HCT116 (cell line): Measurements from ENCODE around the gene CDH11. TPM values are rescaled to one million over a fixed set of nuclear protein-coding genes. Genes with fewer than 3 reads are reported as not detected.

Experiments used
- ATAC-seq: fragments of 200-7000 bp; cut with Tn5 transposase; 2 replicates; pipeline ENCODE4 v1.9.1; 2020; ENCODE audit warnings: mild to moderate bottlenecking, moderate library complexity
- BruUV-seq: library from RNA; stranded (reverse); fragments of 400-500 nt; replicated peaks from 2 replicates; lab custom pipeline; 2021; lab: Mats Ljungman, UMichigan
- CTCF ChIA-PET: fragments of 300-600 bp; sonication (Branson Sonifier 250); formaldehyde crosslinking; loops from one replicate; lab custom pipeline; 2021; ENCODE audit warnings: antibody characterized with exemption; lab: Charles Lee
- POLR2A ChIA-PET: fragments of 300-600, 350-600 bp; sonication (Branson Sonifier 250); formaldehyde crosslinking; loops from one replicate; lab custom pipeline; 2021; ENCODE audit warnings: antibody characterized with exemption; lab: Charles Lee
- RAD21 ChIA-PET, 2 experiments: fragments of 300-600 bp; sonication (Branson Sonifier 250); formaldehyde crosslinking; loops; one replicate each; lab custom pipeline; 2023; ENCODE audit warnings: low total read pairs in 2 of 2; ENCODE audit not compliant: uncharacterized antibody in 2 of 2, unreplicated experiment in 2 of 2, low non-redundant PET in 1 of 2; lab: Charles Lee
- DNase-seq: peaks from one replicate; pipeline ENCODE4 v3.0.0-alpha.2; 2010; ENCODE audit warnings: low read depth, low spot score
- H2AFZ ChIP-seq: fragments of 200-600 bp; shearing (Covaris generic), sonication (generic); 2 replicates; pipeline ENCODE4 v1.6.1; 2017; ENCODE audit warnings: low read depth, mixed run types, mixed read lengths, antibody characterized with exemption, low read length; ENCODE audit not compliant: poor library complexity, severe bottlenecking
- H3K27ac ChIP-seq: 2 replicates; pipeline ENCODE4 v1.5.1; 2012; ENCODE audit warnings: low read depth, low read length
- H3K27me3 ChIP-seq: fragments of 200-600 bp; sonication (generic); 2 replicates; pipeline ENCODE4 v1.6.1; 2016; ENCODE audit warnings: mixed run types, low read length, mixed read lengths; ENCODE audit not compliant: insufficient read depth
- H3K36me3 ChIP-seq, 2 experiments: fragments of 200-500 bp in 1 of 2; fragments of 200-600 bp in 1 of 2; sonication (Bioruptor generic) in 1 of 2; sonication (generic) in 1 of 2; 2 replicates each; pipeline versions ENCODE4 v1.5.1 to v1.6.1; 2014 to 2016; ENCODE audit warnings: low read length in 2 of 2, inconsistent platforms in 1 of 2, mixed read lengths in 1 of 2, mixed run types in 1 of 2; ENCODE audit not compliant: insufficient read depth in 2 of 2, control insufficient read depth in 1 of 2
- H3K4me1 ChIP-seq, 2 experiments: fragments of 200-600 bp in 1 of 2; sonication (generic) in 1 of 2; 2 replicates each; pipeline versions ENCODE4 v1.5.1 to v1.6.1; 2012 to 2017; ENCODE audit warnings: low read length in 2 of 2, inconsistent platforms in 1 of 2, mild to moderate bottlenecking in 1 of 2, mixed read lengths in 1 of 2, mixed run types in 1 of 2, moderate library complexity in 1 of 2; ENCODE audit not compliant: insufficient read depth in 2 of 2, control insufficient read depth in 1 of 2
- H3K4me2 ChIP-seq: fragments of 200-600 bp; sonication (generic); 2 replicates; pipeline ENCODE4 v1.6.1; 2017; ENCODE audit warnings: mixed run types, low read length, mixed read lengths
- H3K4me3 ChIP-seq, 2 experiments: fragments of 200-600 bp in 1 of 2; sonication (generic) in 1 of 2; replicated peaks in 1 of 2; 2 replicates each; pipeline ENCODE4 v1.5.1; 2011 to 2016; ENCODE audit warnings: low read length in 2 of 2, control low read depth in 1 of 2, low read depth in 1 of 2, mild to moderate bottlenecking in 1 of 2, mixed read lengths in 1 of 2, mixed run types in 1 of 2
- H3K79me2 ChIP-seq: fragments of 200-600 bp; sonication (generic); 2 replicates; pipeline ENCODE4 v1.6.1; 2017; ENCODE audit warnings: mild to moderate bottlenecking, mixed run types, low read length, moderate library complexity, mixed read lengths; ENCODE audit not compliant: insufficient read depth
- H3K9ac ChIP-seq: fragments of 200-600 bp; sonication (generic); 2 replicates; pipeline ENCODE4 v1.6.1; 2016; ENCODE audit warnings: low read length, mixed read lengths
- H3K9me2 ChIP-seq: fragments of 200-600 bp; sonication (generic), shearing (Covaris generic); 2 replicates; pipeline ENCODE4 v1.6.1; 2017; ENCODE audit warnings: mixed run types, mild to moderate bottlenecking, moderate library complexity; ENCODE audit not compliant: insufficient read depth
- H3K9me3 ChIP-seq, 2 experiments: fragments of 200-500 bp in 1 of 2; fragments of 200-600 bp in 1 of 2; sonication (Bioruptor generic) in 1 of 2; sonication (generic) in 1 of 2; 2 replicates each; pipeline ENCODE4 v1.6.1; 2014 to 2017; ENCODE audit warnings: low read length in 2 of 2, mixed read lengths in 2 of 2, inconsistent platforms in 1 of 2, low read depth in 1 of 2, mild to moderate bottlenecking in 1 of 2, mixed run types in 1 of 2, moderate library complexity in 1 of 2; ENCODE audit not compliant: control insufficient read depth in 1 of 2, insufficient read depth in 1 of 2
- H4K20me1 ChIP-seq: fragments of 200-600 bp; sonication (generic), shearing (Covaris generic); 2 replicates; pipeline ENCODE4 v1.6.1; 2017; ENCODE audit warnings: mixed run types, mild to moderate bottlenecking, moderate library complexity; ENCODE audit not compliant: insufficient read depth
- CBX3 ChIP-seq: IDR thresholded peaks from 2 replicates; pipeline ENCODE4 v1.6.1; 2012; ENCODE audit warnings: low read depth
- CEBPB ChIP-seq: IDR thresholded peaks from 2 replicates; pipeline ENCODE4 v1.6.1; 2012; ENCODE audit warnings: low read depth
- EGR1 ChIP-seq: IDR thresholded peaks from 2 replicates; pipeline ENCODE4 v1.6.1; 2012; ENCODE audit warnings: low read depth
- FOSL1 ChIP-seq: IDR thresholded peaks from 2 replicates; pipeline ENCODE4 v1.6.1; 2012; ENCODE audit warnings: low read depth
- POLR2A ChIP-seq: IDR thresholded peaks from 2 replicates; pipeline ENCODE4 v1.7.0; 2011; ENCODE audit warnings: borderline replicate concordance; ENCODE audit not compliant: insufficient read depth, insufficient read length; ENCODE audit errors: extremely low read depth
- POLR2AphosphoS5 ChIP-seq: IDR thresholded peaks from 2 replicates; pipeline ENCODE4 v1.6.1; 2011; ENCODE audit warnings: mild to moderate bottlenecking, low read depth, low read length, moderate library complexity
- RAD21 ChIP-seq: IDR thresholded peaks from 2 replicates; pipeline ENCODE4 v1.6.1; 2012; ENCODE audit warnings: low read depth, mild to moderate bottlenecking
- SIN3A ChIP-seq: IDR thresholded peaks from 2 replicates; pipeline ENCODE4 v1.6.1; 2012; ENCODE audit warnings: low read depth
- SRF ChIP-seq: IDR thresholded peaks from 2 replicates; pipeline ENCODE4 v1.6.1; 2012; ENCODE audit warnings: low read depth
- TCF7L2 ChIP-seq: IDR thresholded peaks from 2 replicates; pipeline ENCODE4 v1.7.0; 2011; ENCODE audit warnings: borderline replicate concordance, inconsistent platforms; ENCODE audit not compliant: insufficient read depth, insufficient read length; ENCODE audit errors: extremely low read depth
- YY1 ChIP-seq: IDR thresholded peaks from 2 replicates; pipeline ENCODE4 v1.6.1; 2011; ENCODE audit warnings: low read length, low read depth, moderate library complexity, mild to moderate bottlenecking; ENCODE audit not compliant: insufficient replicate concordance; ENCODE audit errors: extremely low read depth
- ZNF274 ChIP-seq: fragments of 200-500 bp; sonication (Bioruptor generic); IDR thresholded peaks from 2 replicates; pipeline ENCODE4 v1.6.1; 2014; ENCODE audit warnings: mild to moderate bottlenecking, low read depth, low read length, inconsistent platforms
- intact Hi-C: fragments of 100-400 bp; cut with micrococcal nuclease; formaldehyde crosslinking; loops from 2 replicates; pipeline ENCODE4 v1.10.0; 2022
- total RNA-seq: library from RNA; stranded (reverse); gene quantifications from one replicate; pipeline ENCODE4 v1.2.1, GENCODE V29; 2021; ENCODE audit not compliant: unreplicated experiment
- TF ChIP-seq, protein P1 (sequence below): IDR thresholded peaks from 2 replicates; pipeline ENCODE4 v1.6.1; 2011; ENCODE audit warnings: mild to moderate bottlenecking, low read length, moderate library complexity; ENCODE audit not compliant: insufficient replicate concordance; ENCODE audit errors: extremely low read depth
- TF ChIP-seq, protein P2 (sequence below): IDR thresholded peaks from 2 replicates; pipeline ENCODE4 v1.6.1; 2012; ENCODE audit warnings: low read depth
- TF ChIP-seq, protein P3 (sequence below), 3 experiments: fragments of 200-600 bp in 1 of 3; sonication (generic) in 1 of 3; IDR thresholded peaks in 2 of 3; conservative IDR thresholded peaks in 1 of 3; 2 replicates each; pipeline ENCODE4 v1.5.1; 2012 to 2017; ENCODE audit warnings: low read depth in 2 of 3, low read length in 2 of 3, antibody characterized with exemption in 1 of 3, borderline replicate concordance in 1 of 3, control low read depth in 1 of 3, mild to moderate bottlenecking in 1 of 3, mixed read lengths in 1 of 3, mixed run types in 1 of 3, moderate library complexity in 1 of 3; ENCODE audit not compliant: insufficient read depth in 1 of 3
- TF ChIP-seq, protein P4 (sequence below): IDR thresholded peaks from 2 replicates; pipeline ENCODE4 v1.6.1; 2012

Gene CDH11
- total RNA-seq, 1 experiment from 2014 or later: 0.52 TPM

DNA sequence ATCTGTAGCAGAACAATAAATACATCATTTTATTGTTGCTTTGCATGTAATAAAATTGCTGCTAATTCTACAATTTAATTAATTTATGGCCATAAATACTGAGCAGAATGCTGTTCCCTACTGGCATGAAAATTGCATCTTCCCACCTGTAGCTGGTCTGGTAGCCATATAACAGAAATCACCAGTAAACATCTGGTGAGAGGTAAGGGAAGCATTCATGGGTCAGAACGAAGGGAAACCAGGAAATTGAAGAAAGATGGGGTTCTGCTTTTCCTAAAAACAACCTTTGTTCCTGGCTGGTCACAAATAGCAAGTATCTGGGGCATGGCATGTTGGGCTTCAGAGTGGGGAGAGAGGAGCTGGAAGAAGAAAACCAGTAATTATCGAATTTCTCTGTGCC, 128.4 kb downstream of the CDH11 start:
- H2AFZ ChIP-seq: no peak overlapping the region
- H3K9me3 ChIP-seq: peaks cover 11 to 37% of the 10 kb centered on the region in 2 experiments; a peak in 2 of 4 replicates
- DNase-seq: no peak
- BruUV-seq: no TSS peak
- TF ChIP-seq, protein P1, sequence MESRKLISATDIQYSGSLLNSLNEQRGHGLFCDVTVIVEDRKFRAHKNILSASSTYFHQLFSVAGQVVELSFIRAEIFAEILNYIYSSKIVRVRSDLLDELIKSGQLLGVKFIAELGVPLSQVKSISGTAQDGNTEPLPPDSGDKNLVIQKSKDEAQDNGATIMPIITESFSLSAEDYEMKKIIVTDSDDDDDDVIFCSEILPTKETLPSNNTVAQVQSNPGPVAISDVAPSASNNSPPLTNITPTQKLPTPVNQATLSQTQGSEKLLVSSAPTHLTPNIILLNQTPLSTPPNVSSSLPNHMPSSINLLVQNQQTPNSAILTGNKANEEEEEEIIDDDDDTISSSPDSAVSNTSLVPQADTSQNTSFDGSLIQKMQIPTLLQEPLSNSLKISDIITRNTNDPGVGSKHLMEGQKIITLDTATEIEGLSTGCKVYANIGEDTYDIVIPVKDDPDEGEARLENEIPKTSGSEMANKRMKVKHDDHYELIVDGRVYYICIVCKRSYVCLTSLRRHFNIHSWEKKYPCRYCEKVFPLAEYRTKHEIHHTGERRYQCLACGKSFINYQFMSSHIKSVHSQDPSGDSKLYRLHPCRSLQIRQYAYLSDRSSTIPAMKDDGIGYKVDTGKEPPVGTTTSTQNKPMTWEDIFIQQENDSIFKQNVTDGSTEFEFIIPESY: no peak
- TF ChIP-seq POLR2AphosphoS5: no peak
- TF ChIP-seq FOSL1: no peak
- no peak for TF ChIP-seq CBX3
- TF ChIP-seq POLR2A: no peak
- TF ChIP-seq TCF7L2: no peak
- no peak for TF ChIP-seq SIN3A
- TF ChIP-seq CEBPB: no peak
- TF ChIP-seq, protein P2, sequence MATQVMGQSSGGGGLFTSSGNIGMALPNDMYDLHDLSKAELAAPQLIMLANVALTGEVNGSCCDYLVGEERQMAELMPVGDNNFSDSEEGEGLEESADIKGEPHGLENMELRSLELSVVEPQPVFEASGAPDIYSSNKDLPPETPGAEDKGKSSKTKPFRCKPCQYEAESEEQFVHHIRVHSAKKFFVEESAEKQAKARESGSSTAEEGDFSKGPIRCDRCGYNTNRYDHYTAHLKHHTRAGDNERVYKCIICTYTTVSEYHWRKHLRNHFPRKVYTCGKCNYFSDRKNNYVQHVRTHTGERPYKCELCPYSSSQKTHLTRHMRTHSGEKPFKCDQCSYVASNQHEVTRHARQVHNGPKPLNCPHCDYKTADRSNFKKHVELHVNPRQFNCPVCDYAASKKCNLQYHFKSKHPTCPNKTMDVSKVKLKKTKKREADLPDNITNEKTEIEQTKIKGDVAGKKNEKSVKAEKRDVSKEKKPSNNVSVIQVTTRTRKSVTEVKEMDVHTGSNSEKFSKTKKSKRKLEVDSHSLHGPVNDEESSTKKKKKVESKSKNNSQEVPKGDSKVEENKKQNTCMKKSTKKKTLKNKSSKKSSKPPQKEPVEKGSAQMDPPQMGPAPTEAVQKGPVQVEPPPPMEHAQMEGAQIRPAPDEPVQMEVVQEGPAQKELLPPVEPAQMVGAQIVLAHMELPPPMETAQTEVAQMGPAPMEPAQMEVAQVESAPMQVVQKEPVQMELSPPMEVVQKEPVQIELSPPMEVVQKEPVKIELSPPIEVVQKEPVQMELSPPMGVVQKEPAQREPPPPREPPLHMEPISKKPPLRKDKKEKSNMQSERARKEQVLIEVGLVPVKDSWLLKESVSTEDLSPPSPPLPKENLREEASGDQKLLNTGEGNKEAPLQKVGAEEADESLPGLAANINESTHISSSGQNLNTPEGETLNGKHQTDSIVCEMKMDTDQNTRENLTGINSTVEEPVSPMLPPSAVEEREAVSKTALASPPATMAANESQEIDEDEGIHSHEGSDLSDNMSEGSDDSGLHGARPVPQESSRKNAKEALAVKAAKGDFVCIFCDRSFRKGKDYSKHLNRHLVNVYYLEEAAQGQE: no peak
- TF ChIP-seq ZNF274: no peak
- TF ChIP-seq YY1: no peak
- TF ChIP-seq, protein P3, sequence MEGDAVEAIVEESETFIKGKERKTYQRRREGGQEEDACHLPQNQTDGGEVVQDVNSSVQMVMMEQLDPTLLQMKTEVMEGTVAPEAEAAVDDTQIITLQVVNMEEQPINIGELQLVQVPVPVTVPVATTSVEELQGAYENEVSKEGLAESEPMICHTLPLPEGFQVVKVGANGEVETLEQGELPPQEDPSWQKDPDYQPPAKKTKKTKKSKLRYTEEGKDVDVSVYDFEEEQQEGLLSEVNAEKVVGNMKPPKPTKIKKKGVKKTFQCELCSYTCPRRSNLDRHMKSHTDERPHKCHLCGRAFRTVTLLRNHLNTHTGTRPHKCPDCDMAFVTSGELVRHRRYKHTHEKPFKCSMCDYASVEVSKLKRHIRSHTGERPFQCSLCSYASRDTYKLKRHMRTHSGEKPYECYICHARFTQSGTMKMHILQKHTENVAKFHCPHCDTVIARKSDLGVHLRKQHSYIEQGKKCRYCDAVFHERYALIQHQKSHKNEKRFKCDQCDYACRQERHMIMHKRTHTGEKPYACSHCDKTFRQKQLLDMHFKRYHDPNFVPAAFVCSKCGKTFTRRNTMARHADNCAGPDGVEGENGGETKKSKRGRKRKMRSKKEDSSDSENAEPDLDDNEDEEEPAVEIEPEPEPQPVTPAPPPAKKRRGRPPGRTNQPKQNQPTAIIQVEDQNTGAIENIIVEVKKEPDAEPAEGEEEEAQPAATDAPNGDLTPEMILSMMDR (IDR thresholded peaks at IDR 0.05 in 2 of 3, conservative IDR thresholded peaks at IDR 0.05 in 1 of 3; ENCODE audit: borderline replicate concordance in 1 of 3, insufficient read depth in 1 of 3, low read depth in 2 of 3, low read length in 2 of 3): no peak
- TF ChIP-seq, protein P4, sequence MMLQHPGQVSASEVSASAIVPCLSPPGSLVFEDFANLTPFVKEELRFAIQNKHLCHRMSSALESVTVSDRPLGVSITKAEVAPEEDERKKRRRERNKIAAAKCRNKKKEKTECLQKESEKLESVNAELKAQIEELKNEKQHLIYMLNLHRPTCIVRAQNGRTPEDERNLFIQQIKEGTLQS: no peak
- no peak for TF ChIP-seq RAD21
- no peak for TF ChIP-seq EGR1
- no peak for TF ChIP-seq SRF
- TF ChIP-seq, all 23 proteins: peak for 0
- H3K4me1 ChIP-seq: no peaks in the 10 kb centered on the region
- ChIA-PET CTCF (no interaction called here), POLR2A (no interaction called here), RAD21 (no interaction called here)
- no peak overlapping the region for H3K9ac ChIP-seq
- no peaks in the 10 kb centered on the region for H3K79me2 ChIP-seq
- no peak overlapping the region for H3K27ac ChIP-seq
- intact Hi-C loops: no loop called here
- no peak overlapping the region for H3K4me3 ChIP-seq
- no peaks in the 10 kb centered on the region for H4K20me1 ChIP-seq
- no peak for ATAC-seq
- H3K36me3 ChIP-seq: no peaks in the 10 kb centered on the region
- no peaks in the 10 kb centered on the region for H3K9me2 ChIP-seq
- H3K4me2 ChIP-seq: no peak overlapping the region
- H3K27me3 ChIP-seq: no peaks in the 10 kb centered on the region
